Measurements from ENCODE around the gene RUFY1.
"Not testable (repeated sequence)": the region's sequence is repeated elsewhere in the genome, so short reads cannot be mapped to it uniquely, and the experiment has no call there.

The RUFY1 gene, protein sequence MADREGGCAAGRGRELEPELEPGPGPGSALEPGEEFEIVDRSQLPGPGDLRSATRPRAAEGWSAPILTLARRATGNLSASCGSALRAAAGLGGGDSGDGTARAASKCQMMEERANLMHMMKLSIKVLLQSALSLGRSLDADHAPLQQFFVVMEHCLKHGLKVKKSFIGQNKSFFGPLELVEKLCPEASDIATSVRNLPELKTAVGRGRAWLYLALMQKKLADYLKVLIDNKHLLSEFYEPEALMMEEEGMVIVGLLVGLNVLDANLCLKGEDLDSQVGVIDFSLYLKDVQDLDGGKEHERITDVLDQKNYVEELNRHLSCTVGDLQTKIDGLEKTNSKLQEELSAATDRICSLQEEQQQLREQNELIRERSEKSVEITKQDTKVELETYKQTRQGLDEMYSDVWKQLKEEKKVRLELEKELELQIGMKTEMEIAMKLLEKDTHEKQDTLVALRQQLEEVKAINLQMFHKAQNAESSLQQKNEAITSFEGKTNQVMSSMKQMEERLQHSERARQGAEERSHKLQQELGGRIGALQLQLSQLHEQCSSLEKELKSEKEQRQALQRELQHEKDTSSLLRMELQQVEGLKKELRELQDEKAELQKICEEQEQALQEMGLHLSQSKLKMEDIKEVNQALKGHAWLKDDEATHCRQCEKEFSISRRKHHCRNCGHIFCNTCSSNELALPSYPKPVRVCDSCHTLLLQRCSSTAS

DNA sequence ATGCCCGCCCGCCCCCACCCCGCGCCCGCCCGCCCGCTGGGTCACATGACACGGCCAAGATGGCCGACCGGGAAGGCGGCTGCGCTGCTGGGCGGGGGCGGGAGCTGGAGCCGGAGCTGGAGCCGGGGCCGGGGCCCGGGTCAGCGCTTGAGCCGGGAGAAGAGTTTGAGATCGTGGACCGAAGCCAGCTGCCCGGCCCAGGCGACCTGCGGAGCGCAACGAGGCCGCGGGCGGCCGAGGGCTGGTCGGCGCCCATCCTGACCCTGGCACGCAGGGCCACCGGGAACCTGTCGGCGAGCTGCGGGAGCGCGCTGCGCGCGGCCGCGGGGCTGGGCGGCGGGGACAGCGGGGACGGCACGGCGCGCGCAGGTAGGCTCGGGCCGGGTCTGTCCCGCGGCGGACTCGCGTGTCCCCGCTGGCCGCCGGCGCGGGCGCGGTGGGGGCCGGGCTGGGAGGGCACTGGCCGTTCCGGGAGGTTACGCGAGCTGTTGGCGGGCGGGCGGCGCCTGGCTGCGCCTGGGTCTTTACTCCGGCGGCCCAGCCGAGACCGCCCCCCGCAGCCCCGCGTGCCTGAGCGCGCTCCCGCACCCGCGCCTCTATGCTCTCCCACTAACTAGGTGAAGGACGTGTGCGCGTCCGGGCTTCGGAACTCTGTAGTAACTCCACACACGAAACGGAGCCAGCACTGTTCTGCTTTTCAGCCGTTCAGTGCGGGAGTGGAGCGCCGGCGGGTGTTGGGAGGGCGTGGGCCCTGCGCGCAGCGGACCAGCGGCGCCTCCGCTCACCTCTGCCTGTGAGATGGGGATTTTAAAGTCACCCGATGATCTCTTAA is at the start of gene RUFY1:
Gene RUFY1, plus strand, starts transcription at position 44 of the 832 bp plus-strand sequence. Its CDS starts 16 bp downstream, at position 60.
- peak; percentile 92 for DNase-seq

DNA sequence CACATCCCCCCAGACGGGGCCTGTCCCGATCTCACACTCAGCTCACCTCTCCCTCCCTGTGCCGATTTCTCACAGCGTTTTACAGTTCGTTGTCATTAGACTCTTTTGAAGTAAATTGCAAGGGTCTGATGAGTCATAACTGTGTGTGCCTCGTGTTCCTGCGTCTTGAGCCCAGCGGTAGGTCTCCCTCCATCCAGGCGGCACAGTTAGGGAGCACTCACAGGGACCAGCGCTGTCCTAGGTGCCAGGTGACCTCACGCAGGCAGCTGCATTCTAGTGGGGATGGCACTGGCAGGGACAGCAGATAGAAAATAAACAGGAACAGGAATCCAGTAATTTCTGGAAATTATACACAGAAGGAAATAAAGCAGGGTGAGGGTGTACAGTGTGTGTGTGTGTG is 48.4 kb upstream of the RUFY1 start:
- not testable (repeated sequence) for DNase-seq

DNA sequence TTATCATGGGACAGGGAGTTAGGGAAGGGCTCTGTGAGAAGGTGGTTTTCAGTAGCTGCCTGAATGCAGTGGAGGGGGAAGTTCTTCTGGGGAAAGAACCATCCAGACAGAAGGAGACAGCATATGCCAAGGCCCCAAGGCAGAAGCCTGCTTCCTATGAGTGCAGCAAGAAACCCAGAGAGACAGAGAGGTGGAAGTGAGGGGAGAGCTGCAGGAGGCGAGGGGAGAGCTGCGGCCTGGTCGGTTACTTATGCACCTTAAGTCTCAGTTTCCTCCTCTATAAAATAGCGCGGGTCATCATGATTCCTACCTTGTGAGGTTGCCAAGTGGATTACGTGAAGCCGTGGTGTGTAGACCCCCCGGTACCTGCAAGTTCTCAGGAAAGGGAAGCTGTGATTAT is 47.9 kb upstream of the RUFY1 start:
- not testable (repeated sequence) for DNase-seq

DNA sequence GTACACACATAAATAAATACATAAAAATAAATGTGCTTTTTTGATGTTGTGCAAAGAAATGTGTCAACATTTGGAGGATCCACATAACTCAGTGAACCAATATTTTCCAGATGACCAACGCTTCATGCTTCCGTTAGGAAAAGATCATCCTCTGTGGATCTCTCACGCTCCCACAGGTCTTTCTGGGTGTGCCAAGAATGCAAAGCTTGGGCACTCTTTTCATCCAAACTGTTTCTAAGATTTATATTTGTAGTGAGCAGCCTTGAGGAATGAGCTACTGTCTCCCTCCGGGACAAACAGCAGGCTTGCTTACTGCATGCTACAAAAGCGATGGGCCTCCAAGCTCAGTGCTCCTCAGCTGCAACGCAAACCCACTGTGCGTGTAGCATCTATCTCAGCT is 46.2 kb upstream of the RUFY1 start:
- no peak for DNase-seq

- DNase-seq: no peak
Measured at GRCh38 chr5:179504600-179505396, 45.6 kb upstream of the RUFY1 start.

- no peak for DNase-seq
Measured at GRCh38 chr5:179505636-179506261, 44.6 kb upstream of the RUFY1 start.

GRCh38 chr5:179509239-179509638 is 41.1 kb upstream of the RUFY1 start:
- peak; percentile 13 for DNase-seq

DNA sequence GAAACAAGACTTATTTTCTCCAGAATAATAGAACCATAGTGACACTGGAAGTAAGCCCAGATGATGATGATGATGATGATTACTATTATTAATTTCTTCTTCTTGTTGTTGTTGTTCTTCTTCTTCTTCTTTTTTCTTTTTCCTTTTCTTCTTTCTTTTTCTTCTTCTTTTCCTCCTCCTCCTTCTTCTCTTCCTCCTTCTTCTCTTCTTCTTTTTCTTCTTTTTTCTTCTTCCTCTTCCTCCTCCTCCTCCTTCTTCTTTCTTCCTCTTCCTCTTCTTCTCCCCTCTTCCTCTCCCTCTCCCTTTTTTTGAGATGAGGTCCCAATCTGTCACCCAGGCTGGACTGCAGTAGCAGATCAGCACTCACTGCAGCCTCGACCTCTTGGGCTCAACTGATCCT is 40.5 kb upstream of the RUFY1 start:
- DNase-seq: no peak

- no peak for DNase-seq
Measured at GRCh38 chr5:179512452-179513000, 37.8 kb upstream of the RUFY1 start.

GRCh38 chr5:179515501-179515900 is 34.9 kb upstream of the RUFY1 start:
- not testable (repeated sequence) for DNase-seq

- no peak for DNase-seq
Measured at GRCh38 chr5:179516221-179516620, 34.1 kb upstream of the RUFY1 start.

GRCh38 chr5:179517746-179518145 is 32.6 kb upstream of the RUFY1 start:
- not testable (repeated sequence) for DNase-seq

DNA sequence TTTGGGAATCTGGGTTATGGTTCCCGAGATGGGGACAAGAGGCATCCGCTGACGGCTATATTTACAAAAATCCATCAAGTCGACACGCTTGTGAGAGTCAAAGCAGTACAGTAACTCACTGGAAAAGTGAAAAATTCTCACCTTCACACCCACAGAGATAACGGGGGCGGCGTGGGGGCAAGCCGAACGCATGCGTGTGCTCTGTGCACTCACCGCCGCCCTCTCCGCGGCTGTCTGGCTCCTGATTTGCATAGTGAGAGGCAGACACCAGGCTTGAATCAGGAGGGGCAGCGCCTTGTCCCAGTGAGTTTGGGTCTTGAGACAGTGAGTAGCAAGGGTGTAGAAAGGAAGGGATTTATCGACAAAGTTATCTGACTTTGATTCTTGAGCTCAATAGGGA is 32.0 kb upstream of the RUFY1 start:
- DNase-seq: not testable (repeated sequence)

GRCh38 chr5:179519416-179520070 is 30.8 kb upstream of the RUFY1 start:
- peak; percentile 12 for DNase-seq

- not testable (repeated sequence) for DNase-seq
Measured at GRCh38 chr5:179522107-179522506, 28.2 kb upstream of the RUFY1 start.

- DNase-seq: no peak
Measured at GRCh38 chr5:179526978-179527377, 23.4 kb upstream of the RUFY1 start.

- no peak for DNase-seq
Measured at GRCh38 chr5:179530069-179530998, 20.0 kb upstream of the RUFY1 start.

DNA sequence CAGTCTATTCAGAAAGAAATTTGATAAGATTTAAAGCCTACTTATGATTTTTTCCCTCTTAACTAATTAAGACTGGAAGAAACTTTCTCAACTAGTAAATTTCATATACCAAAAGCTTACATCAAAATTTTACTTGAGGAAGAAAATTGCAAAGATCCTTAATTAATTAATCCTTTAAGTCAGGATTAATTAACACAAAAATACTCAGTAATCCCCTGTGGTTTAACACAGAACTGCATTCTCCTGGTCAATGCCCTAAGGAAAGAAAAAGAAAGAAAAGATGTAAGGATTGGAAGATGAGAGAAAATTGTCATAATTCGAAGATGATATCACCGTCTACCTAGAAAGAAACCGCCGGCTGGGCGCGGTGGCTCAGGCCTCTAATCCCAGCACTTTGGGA is 17.3 kb upstream of the RUFY1 start:
- no peak for DNase-seq

DNA sequence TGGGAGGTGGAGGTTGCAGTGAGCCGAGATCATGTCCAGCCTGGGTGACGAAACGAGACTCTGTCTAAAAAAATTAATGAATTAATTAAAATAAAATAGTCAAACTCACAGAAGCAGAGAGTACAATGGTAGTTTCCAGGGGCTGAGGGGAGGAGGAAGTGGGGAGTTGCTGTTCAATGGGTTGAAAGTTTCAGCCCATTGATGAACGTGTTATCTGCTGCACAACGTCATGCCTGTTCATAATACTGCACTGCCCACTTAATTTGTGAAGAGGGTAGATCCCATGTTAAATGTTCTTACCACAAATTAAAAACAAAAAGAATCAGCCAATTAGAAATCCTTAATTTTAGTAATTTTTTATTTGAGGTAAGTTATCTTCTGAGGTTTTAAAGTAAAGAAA is 16.4 kb upstream of the RUFY1 start:
- DNase-seq: no peak

DNA sequence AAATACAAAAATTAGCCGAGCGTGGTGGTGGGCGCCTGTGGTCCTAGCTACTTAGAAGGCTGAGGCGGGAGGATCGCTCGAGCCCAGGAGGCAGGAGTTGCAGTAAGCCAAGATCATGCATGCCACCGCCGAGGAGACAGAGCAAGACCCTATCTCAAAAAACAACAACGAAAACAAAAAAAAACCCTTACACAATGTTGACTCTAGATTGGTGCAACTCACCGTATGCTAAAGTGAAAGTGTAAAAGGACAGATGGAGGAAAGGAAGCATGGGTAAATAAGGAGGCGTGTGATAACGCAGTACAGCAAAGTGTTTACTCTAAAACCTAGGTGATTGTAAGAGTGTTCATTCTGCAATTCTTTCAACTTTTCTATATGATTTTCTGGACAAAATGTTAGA is 15.9 kb upstream of the RUFY1 start:
- no peak for DNase-seq
